Measurements from ENCODE around the gene CFAP77. TPM values are rescaled to one million over a fixed set of nuclear protein-coding genes. Genes with fewer than 3 reads are reported as not detected.

The CFAP77 gene
- total RNA-seq, 3 donors from 2014 or later = not detected

- H3K36me3 ChIP-seq = no peaks in the 10 kb centered on the region
- no peak for TF ChIP-seq CTCF (IDR thresholded peaks at IDR 0.05)
- TF ChIP-seq POLR2A (IDR thresholded peaks at IDR 0.05) = no peak
- no peak for TF ChIP-seq POLR2AphosphoS5 (IDR thresholded peaks at IDR 0.05)
- intact Hi-C loops (cut with DNase I; ENCODE audit: low total_unique reads) = loop anchor here (10.0 kb wide), 1 partner anchor 281 kb away; no protein-coding TSS in a partner anchor
Measured at GRCh38 chr9:132514011-132514744, 104.2 kb downstream of the CFAP77 start.

GRCh38 chr9:132514821-132515220 lies 104.8 kb downstream of the CFAP77 start:
- H3K4me3 ChIP-seq = no peak overlapping the region
- no peak for DNase-seq (ENCODE audit: low spot score in 2 of 2)
- H3K9me3 ChIP-seq = no peaks in the 10 kb centered on the region
- intact Hi-C loops (cut with DNase I; ENCODE audit: low total_unique reads) = loop anchor here (10.0 kb wide), 1 partner anchor 280 kb away; no protein-coding TSS in a partner anchor
- H3K36me3 ChIP-seq = no peaks in the 10 kb centered on the region
- H3K27ac ChIP-seq = no peak overlapping the region
- TF ChIP-seq POLR2AphosphoS5 (IDR thresholded peaks at IDR 0.05) (no peak), CTCF (IDR thresholded peaks at IDR 0.05) (no peak), POLR2A (IDR thresholded peaks at IDR 0.05) (no peak)
- no peaks in the 10 kb centered on the region for H3K4me1 ChIP-seq
- peaks cover 0 to 38% of the 10 kb centered on the region in 2 donors for H3K27me3 ChIP-seq

More at GRCh38 chr9:132514011-132514744, 104.2 kb downstream of the CFAP77 start:
- no peaks in the 10 kb centered on the region for H3K9me3 ChIP-seq
- no peaks in the 10 kb centered on the region for H3K4me1 ChIP-seq
- peaks cover 0 to 38% of the 10 kb centered on the region in 2 donors for H3K27me3 ChIP-seq
- H3K4me3 ChIP-seq = no peak overlapping the region
- H3K27ac ChIP-seq = no peak overlapping the region
- no peak for DNase-seq (ENCODE audit: low spot score in 2 of 2)

- H3K4me3 ChIP-seq = no peak overlapping the region
- no peak for DNase-seq (ENCODE audit: low spot score in 2 of 2)
- no peaks in the 10 kb centered on the region for H3K9me3 ChIP-seq
- intact Hi-C loops (cut with DNase I; ENCODE audit: low total_unique reads) = loop anchor here (10.0 kb wide), 1 partner anchor 278 kb away; no protein-coding TSS in a partner anchor
- H3K4me1 ChIP-seq = no peaks in the 10 kb centered on the region
- peaks cover 0 to 35% of the 10 kb centered on the region in 2 donors for H3K27me3 ChIP-seq
- no peaks in the 10 kb centered on the region for H3K36me3 ChIP-seq
- no peak for TF ChIP-seq CTCF (IDR thresholded peaks at IDR 0.05)
- no peak for TF ChIP-seq POLR2A (IDR thresholded peaks at IDR 0.05)
- TF ChIP-seq POLR2AphosphoS5 (IDR thresholded peaks at IDR 0.05) = no peak
- H3K27ac ChIP-seq = no peak overlapping the region
Measured at GRCh38 chr9:132516301-132516700, 106.3 kb downstream of the CFAP77 start.

GRCh38 chr9:132516911-132517310 lies 106.9 kb downstream of the CFAP77 start:
- Histone ChIP-seq H3K36me3 (no peaks in the 10 kb centered on the region), H3K4me3 (no peak overlapping the region), H3K4me1 (no peaks in the 10 kb centered on the region), H3K9me3 (no peaks in the 10 kb centered on the region), H3K27me3 (peaks cover 0 to 33% of the 10 kb centered on the region in 2 donors), H3K27ac (no peak overlapping the region)
- no peak for DNase-seq (ENCODE audit: low spot score in 2 of 2)
- intact Hi-C loops (cut with DNase I; ENCODE audit: low total_unique reads) = loop anchor here (10.0 kb wide), 1 partner anchor 278 kb away; no protein-coding TSS in a partner anchor
- no peak for TF ChIP-seq POLR2A (IDR thresholded peaks at IDR 0.05)
- no peak for TF ChIP-seq POLR2AphosphoS5 (IDR thresholded peaks at IDR 0.05)
- TF ChIP-seq CTCF (IDR thresholded peaks at IDR 0.05) = no peak

Measured in breast epithelium (tissue), 4 donors.